IMR-90 (cell line): Measurements from ENCODE around the gene TRIM40. TPM values are rescaled to one million over a fixed set of nuclear protein-coding genes. Genes with fewer than 3 reads are reported as not detected.

ENCODE experiments used
- ATAC-seq: fragments of 200-7000 bp; cut with Tn5 transposase; 2 replicates; pipeline ENCODE4 v1.9.1; 2020; ENCODE audit warnings: low read depth, mild to moderate bottlenecking, moderate library complexity
- BruUV-seq: library from RNA; stranded (reverse); fragments of 400-500 nt; replicated peaks from 2 replicates; lab custom pipeline; 2021; lab: Mats Ljungman, UMichigan
- CTCF ChIA-PET: fragments of 300-600 bp; formaldehyde crosslinking; extraction: SDS; loops from one replicate; lab custom pipeline; 2021; ENCODE audit warnings: antibody characterized with exemption; lab: Yijun Ruan, JAX
- POLR2A ChIA-PET: fragments of 300-600 bp; sonication (Branson Sonifier 250); formaldehyde crosslinking; loops from one replicate; lab custom pipeline; 2022; ENCODE audit warnings: antibody characterized with exemption; ENCODE audit not compliant: unreplicated experiment; lab: Charles Lee
- DNase-seq: peaks from one replicate; pipeline ENCODE4 v3.0.0; 2013
- H2AFZ ChIP-seq: replicated peaks from 2 replicates; pipeline ENCODE3; 2013; ENCODE audit warnings: low read length, mild to moderate bottlenecking; ENCODE audit not compliant: poor library complexity
- H2AK5ac ChIP-seq: 2 replicates; pipeline ENCODE4 v1.6.1; 2013; ENCODE audit warnings: low read depth, low read length, inconsistent platforms
- H2AK9ac ChIP-seq: replicated peaks from 2 replicates; pipeline ENCODE3; 2013; ENCODE audit warnings: mild to moderate bottlenecking, low read depth, low read length, moderate library complexity; ENCODE audit not compliant: poor library complexity
- H2BK120ac ChIP-seq: 2 replicates; pipeline ENCODE4 v1.6.1; 2013; ENCODE audit warnings: low read depth, low read length, inconsistent platforms
- H2BK15ac ChIP-seq: 3 replicates; pipeline ENCODE4 v1.6.1; 2013; ENCODE audit warnings: low read depth, low read length, inconsistent platforms
- H2BK20ac ChIP-seq: 2 replicates; pipeline ENCODE4 v1.6.1; 2013; ENCODE audit warnings: low read depth, mild to moderate bottlenecking, inconsistent platforms, low read length, moderate library complexity
- H2BK5ac ChIP-seq: 2 replicates; pipeline ENCODE4 v1.6.1; 2013; ENCODE audit warnings: mild to moderate bottlenecking, low read depth, low read length, inconsistent platforms; ENCODE audit not compliant: poor library complexity, severe bottlenecking
- H3K14ac ChIP-seq: replicated peaks from 2 replicates; pipeline ENCODE4 v1.6.1; 2013; ENCODE audit warnings: low read depth, low read length, inconsistent platforms
- H3K18ac ChIP-seq: 2 replicates; pipeline ENCODE4 v1.6.1; 2013; ENCODE audit warnings: low read depth, low read length, control low read depth
- H3K23ac ChIP-seq: 2 replicates; pipeline ENCODE4 v1.6.1; 2013; ENCODE audit warnings: low read depth, low read length, inconsistent platforms
- H3K27ac ChIP-seq: 2 replicates; pipeline ENCODE4 v1.5.1; 2013; ENCODE audit warnings: mild to moderate bottlenecking, control low read depth, low read length; ENCODE audit not compliant: insufficient read depth
- H3K27me3 ChIP-seq: 2 replicates; pipeline ENCODE4 v1.6.1; 2013; ENCODE audit warnings: low read length; ENCODE audit not compliant: control insufficient read depth, insufficient read depth
- H3K36me3 ChIP-seq: 2 replicates; pipeline ENCODE4 v1.6.1; 2013; ENCODE audit warnings: low read length, mixed read lengths; ENCODE audit not compliant: control insufficient read depth, insufficient read depth
- H3K4ac ChIP-seq: 2 replicates; pipeline ENCODE4 v1.6.1; 2013; ENCODE audit warnings: low read depth, low read length, inconsistent platforms
- H3K4me1 ChIP-seq: 2 replicates; pipeline ENCODE4 v1.6.1; 2013; ENCODE audit warnings: low read length, mixed read lengths; ENCODE audit not compliant: control insufficient read depth, insufficient read depth
- H3K4me2 ChIP-seq: 2 replicates; pipeline ENCODE4 v1.6.1; 2013; ENCODE audit warnings: low read depth, mild to moderate bottlenecking, control low read depth, low read length, moderate library complexity
- H3K4me3 ChIP-seq: 2 replicates; pipeline ENCODE4 v1.5.1; 2013; ENCODE audit warnings: low read depth, mild to moderate bottlenecking, control low read depth, low read length, moderate library complexity; ENCODE audit not compliant: insufficient read depth
- H3K56ac ChIP-seq: 2 replicates; pipeline ENCODE4 v1.6.1; 2013; ENCODE audit warnings: low read length, inconsistent platforms; ENCODE audit not compliant: insufficient read depth; ENCODE audit errors: extremely low read depth
- H3K79me1 ChIP-seq, 2 experiments: 2 replicates each; pipeline ENCODE4 v1.6.1; 2013; ENCODE audit warnings: low read length in 2 of 2, inconsistent platforms in 1 of 2, low read depth in 1 of 2
- H3K9ac ChIP-seq: 2 replicates; pipeline ENCODE4 v1.6.1; 2013; ENCODE audit warnings: low read depth, low read length, control low read depth
- H3K9me1 ChIP-seq: 2 replicates; pipeline ENCODE4 v1.6.1; 2013; ENCODE audit warnings: low read length, inconsistent platforms; ENCODE audit not compliant: insufficient read depth
- H3K9me3 ChIP-seq: 2 replicates; pipeline ENCODE4 v1.6.1; 2013; ENCODE audit warnings: low read length; ENCODE audit not compliant: control insufficient read depth, insufficient read depth
- H4K20me1 ChIP-seq: 2 replicates; pipeline ENCODE4 v1.6.1; 2013; ENCODE audit warnings: low read length, inconsistent platforms; ENCODE audit not compliant: insufficient read depth
- H4K5ac ChIP-seq: 2 replicates; pipeline ENCODE4 v1.6.1; 2013; ENCODE audit warnings: mild to moderate bottlenecking, low read depth, low read length, control low read depth
- H4K8ac ChIP-seq, 2 experiments: 2 replicates each; pipeline ENCODE4 v1.6.1; 2013; ENCODE audit warnings: low read depth in 2 of 2, low read length in 2 of 2, control low read depth in 1 of 2, inconsistent platforms in 1 of 2
- H4K91ac ChIP-seq: 2 replicates; pipeline ENCODE4 v1.6.1; 2013; ENCODE audit warnings: low read depth, low read length, inconsistent platforms; ENCODE audit not compliant: insufficient read depth
- CTCF ChIP-seq: conservative IDR thresholded peaks from 2 replicates; pipeline ENCODE4 v1.5.1; 2012; ENCODE audit warnings: mild to moderate bottlenecking, low read depth, low read length, improper control_type of control experiment
- FOS ChIP-seq: fragments of 150-350 bp; IDR thresholded peaks from 2 replicates; pipeline ENCODE4 v1.6.1; 2016; ENCODE audit warnings: low read depth, low read length
- MXI1 ChIP-seq: IDR thresholded peaks from 2 replicates; pipeline ENCODE4 v1.6.1; 2012; ENCODE audit warnings: low read depth, mild to moderate bottlenecking, low read length, moderate library complexity, borderline replicate concordance
- POLR2A ChIP-seq: IDR thresholded peaks from 2 replicates; pipeline ENCODE4 v1.6.1; 2012; ENCODE audit warnings: mild to moderate bottlenecking, low read depth, low read length
- RAD21 ChIP-seq: IDR thresholded peaks from 2 replicates; pipeline ENCODE4 v1.6.1; 2012; ENCODE audit warnings: low read length, improper control_type of control experiment
- SMC3 ChIP-seq: fragments of 150-350 bp; IDR thresholded peaks from 2 replicates; pipeline ENCODE4 v1.6.1; 2016; ENCODE audit warnings: low read depth, mild to moderate bottlenecking, antibody characterized with exemption, low read length, moderate library complexity
- USF2 ChIP-seq: fragments of 150-350 bp; IDR thresholded peaks from 2 replicates; pipeline ENCODE4 v1.6.1; 2017; ENCODE audit warnings: mild to moderate bottlenecking, antibody characterized with exemption, low read length, low read depth
- WGBS, 2 experiments: methylation state at CpG; one replicate each; pipeline versions ENCODE4 v1.1.5 to v1.1.7; 2013; ENCODE audit warnings: missing lambda C conversion rate in 2 of 2; ENCODE audit not compliant: insufficient read length in 1 of 2; ENCODE audit errors: extremely low coverage in 2 of 2; 5-methylcytosine and 5-hydroxymethylcytosine counted together
- dilution Hi-C: fragments of 300-500 bp; cut with HindIII; formaldehyde crosslinking; loops from one replicate; pipeline ENCODE4 v1.14.3; 2018; ENCODE audit warnings: low sequenced_read_pairs; ENCODE audit not compliant: unreplicated experiment
- in situ Hi-C: fragments of 300-500 bp; cut with MboI; formaldehyde crosslinking; loops from 3 replicates; pipeline ENCODE4 v1.14.3; 2019; ENCODE audit warnings: low sequenced_read_pairs, inconsistent platforms, mixed read lengths
- intact Hi-C: fragments of 100-400 bp; cut with micrococcal nuclease; formaldehyde crosslinking; loops from 2 replicates; pipeline ENCODE4 v1.10.0; 2022
- polyA plus RNA-seq, 3 experiments: library from polyadenylated mRNA; depleted of rRNA; stranded (reverse); fragments of >200 nt; gene quantifications; 2 replicates each; pipeline ENCODE4 v1.2.3, GENCODE V29; 2012; ENCODE audit warnings: low replicate concordance in 1 of 3
- total RNA-seq: library from RNA; depleted of rRNA; stranded (reverse); fragments of >200 nt; gene quantifications from 2 replicates; pipeline ENCODE4 v1.2.3, GENCODE V29; 2012

Gene TRIM40
- total and polyA plus RNA-seq, 2 of the 4 experiments (the other 2 are of a cell fraction) = not detected

DNA sequence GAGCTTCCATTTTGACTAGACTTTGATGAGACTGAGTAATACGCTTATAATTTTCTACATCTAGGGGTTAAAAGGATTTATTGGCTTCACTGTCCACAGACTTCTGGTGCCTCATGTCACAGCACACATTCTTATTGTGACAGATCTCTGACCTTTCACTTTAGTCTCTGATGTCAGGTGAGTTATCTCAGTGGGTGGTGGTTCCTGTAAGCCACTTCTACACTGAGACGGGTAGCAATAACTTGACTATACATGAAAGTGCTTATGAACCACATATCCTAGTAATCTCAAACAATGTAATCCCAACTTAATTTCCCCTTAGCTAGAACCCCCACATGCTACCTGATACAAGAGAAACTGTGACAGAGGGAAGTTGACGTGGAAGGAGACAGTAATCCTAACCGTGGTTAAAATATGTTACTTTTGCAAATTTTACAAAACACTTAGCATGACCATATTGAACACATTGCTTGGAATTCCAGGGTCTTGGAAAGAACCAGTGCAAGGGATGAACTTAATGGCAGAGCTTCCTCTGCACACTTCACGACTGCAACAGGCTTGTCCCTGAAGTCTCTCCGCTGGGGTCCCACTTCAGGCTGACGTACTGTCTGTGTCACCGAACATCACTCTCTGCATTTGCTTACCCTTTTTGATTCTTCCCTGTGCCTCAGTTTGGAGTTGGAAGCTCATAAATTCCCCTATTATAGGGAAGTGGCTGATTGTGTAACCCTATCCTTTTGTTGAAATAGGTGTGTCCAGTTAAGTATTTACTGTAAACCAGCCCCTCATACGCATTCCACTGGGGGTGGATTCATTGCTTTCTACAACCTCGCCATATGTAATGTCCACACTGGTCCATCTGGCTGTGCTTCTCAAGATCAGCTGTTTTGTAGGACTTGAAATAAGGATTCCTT is 6.4 kb upstream of the TRIM40 start (continued):
- no peak for TF ChIP-seq USF2
- TF ChIP-seq POLR2A = no peak
- TF ChIP-seq RAD21 = no peak

DNA sequence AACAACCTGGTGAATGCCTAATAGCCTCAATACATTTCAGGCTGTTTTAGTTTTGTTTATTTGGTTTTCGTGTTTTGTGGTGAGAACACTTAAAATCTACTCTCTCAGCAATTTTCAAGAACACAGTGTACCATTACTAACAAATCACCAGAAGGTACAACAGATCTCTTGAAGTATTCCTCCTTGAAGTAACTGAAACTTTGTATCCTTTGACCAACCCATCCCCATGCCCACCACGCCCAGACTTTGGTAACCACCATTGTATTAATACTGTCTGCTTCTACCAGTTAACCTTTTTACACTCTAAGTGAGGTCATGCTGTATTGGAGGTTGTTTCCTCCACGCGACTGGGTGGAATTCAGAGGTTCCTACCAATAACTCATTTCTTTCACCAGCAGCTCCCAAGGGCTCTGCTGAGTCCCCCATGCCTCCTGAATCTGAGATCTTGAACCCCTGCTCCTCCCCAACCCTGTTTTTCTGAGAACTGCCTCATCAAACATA is 5.7 kb upstream of the TRIM40 start:
- Histone ChIP-seq H3K4me2 (no peak overlapping the region), H3K27me3 (peaks cover 51% of the 10 kb centered on the region), H2AFZ (no peak overlapping the region), H3K4me1 (no peaks in the 10 kb centered on the region), H3K36me3 (no peaks in the 10 kb centered on the region), H3K18ac (no peak overlapping the region), H3K9me1 (no peaks in the 10 kb centered on the region), H3K4ac (no peak overlapping the region), H2BK20ac (no peak overlapping the region), H3K56ac (no peak overlapping the region), H4K5ac (no peak overlapping the region), H3K27ac (no peak overlapping the region), H2BK120ac (no peak overlapping the region), H3K79me1 (no peaks in the 10 kb centered on the region), H4K20me1 (no peaks in the 10 kb centered on the region), H3K23ac (no peak overlapping the region), H3K4me3 (no peak overlapping the region), H4K8ac (no peak overlapping the region), H2BK5ac (no peak overlapping the region), H3K9me3 (no peaks in the 10 kb centered on the region), H2AK5ac (no peak overlapping the region), H3K14ac (no peak overlapping the region), H2AK9ac (no peak overlapping the region), H4K91ac (no peak overlapping the region), H2BK15ac (no peak overlapping the region), H3K9ac (no peak overlapping the region)
- intact Hi-C loops = loop anchor here (2.0 kb wide), 1 partner anchor 63 kb away; the partner anchor contains the start of gene PPP1R11
- DNase-seq = no peak
- dilution Hi-C loops = no loop called here
- BruUV-seq = no TSS peak
- in situ Hi-C loops = loop anchor here (10.0 kb wide), 1 partner anchor 285 kb away; no protein-coding TSS in a partner anchor
- no CpG with 5 or more reads among the region's 4 CpGs for WGBS, 2 experiments
- POLR2A ChIA-PET = no interaction called here
- no peak for TF ChIP-seq RAD21
- TF ChIP-seq CTCF = no peak
- TF ChIP-seq MXI1 = no peak
- no peak for TF ChIP-seq FOS
- TF ChIP-seq SMC3 = no peak
- CTCF ChIA-PET = interaction anchor here (0.5 to 6.1 kb wide), 8 partner anchors 8 to 1660 kb away, joined by 3 to 54 read pairs (median 8); no protein-coding TSS in a partner anchor
- no peak for ATAC-seq
